HAP-1 (cell line): ENCODE data around the gene TBL3.

Experiments
- DNase-seq, 2 experiments: peaks; one replicate each; pipeline ENCODE4 v3.0.0-alpha.2; 2016 to 2020; ENCODE audit warnings: low spot score in 2 of 2
- H3K27me3 ChIP-seq: fragments of 250-450 bp; sonication (Bioruptor Pico); 2 replicates; pipeline ENCODE4 v1.5.1; 2020; ENCODE audit warnings: low read depth, mild to moderate bottlenecking, moderate library complexity
- H3K36me3 ChIP-seq: fragments of 250-450 bp; sonication (Bioruptor Pico); replicated peaks from 2 replicates; pipeline ENCODE4 v1.5.1; 2020; ENCODE audit warnings: mild to moderate bottlenecking
- H3K4me1 ChIP-seq: fragments of 250-450 bp; sonication (Bioruptor Pico); 2 replicates; pipeline ENCODE4 v1.5.1; 2020; ENCODE audit warnings: mild to moderate bottlenecking
- H3K4me3 ChIP-seq: fragments of 250-450 bp; sonication (Bioruptor Pico); 2 replicates; pipeline ENCODE4 v1.5.1; 2020; ENCODE audit warnings: mild to moderate bottlenecking, moderate library complexity
- H3K9me3 ChIP-seq: fragments of 250-450 bp; sonication (Bioruptor Pico); 2 replicates; pipeline ENCODE4 v1.5.1; 2020; ENCODE audit warnings: mild to moderate bottlenecking, moderate library complexity
- in situ Hi-C: fragments of 300-500 bp; cut with MboI; formaldehyde crosslinking; loops from 3 replicates; pipeline ENCODE4 v1.14.3; 2020; ENCODE audit warnings: low sequenced_read_pairs, inconsistent platforms, mixed read lengths

TBL3 gene

GRCh38 chr16:1964506-1965395 lies 7.1 kb upstream of the TBL3 start, which contains the start of gene RPS2:
Gene RPS2 (minus strand): TSS chr16:1964826. CDS start chr16:1964625, 201 bp downstream.
- peak within 1 kb of the TSS; percentile 100 for H3K4me3 ChIP-seq
- in situ Hi-C loops = no loop called here
- peaks cover 52% of the 10 kb centered on the region for H3K36me3 ChIP-seq
- no peaks in the 10 kb centered on the region for H3K27me3 ChIP-seq
- H3K4me1 ChIP-seq = peaks cover 32% of the 10 kb centered on the region
- peak; percentile 93 to 98 for DNase-seq
- no peaks in the 10 kb centered on the region for H3K9me3 ChIP-seq

- no peak for DNase-seq
- Histone ChIP-seq H3K27me3 (no peaks in the 10 kb centered on the region), H3K36me3 (peaks cover 51% of the 10 kb centered on the region), H3K4me3 (peak overlapping the region; percentile 100), H3K9me3 (no peaks in the 10 kb centered on the region), H3K4me1 (peaks cover 29% of the 10 kb centered on the region)
- in situ Hi-C loops = no loop called here
Measured at GRCh38 chr16:1965396-1966001, 6.4 kb upstream of the TBL3 start.

GRCh38 chr16:1966460-1966859 lies 5.4 kb upstream of the TBL3 start, which contains the start of gene RNF151:
Gene RNF151 (plus strand): TSS chr16:1966856. CDS start chr16:1966882, 26 bp downstream.
- H3K36me3 ChIP-seq = peaks cover 43% of the 10 kb centered on the region
- DNase-seq = no peak
- no peaks in the 10 kb centered on the region for H3K27me3 ChIP-seq
- peaks cover 21% of the 10 kb centered on the region for H3K4me1 ChIP-seq
- H3K4me3 ChIP-seq = peak within 1 kb of the TSS; percentile 100
- H3K9me3 ChIP-seq = no peaks in the 10 kb centered on the region
- in situ Hi-C loops = no loop called here

- no peaks in the 10 kb centered on the region for H3K27me3 ChIP-seq
- H3K9me3 ChIP-seq = no peaks in the 10 kb centered on the region
- H3K4me3 ChIP-seq = no peak overlapping the region
- in situ Hi-C loops = no loop called here
- DNase-seq = no peak
- H3K4me1 ChIP-seq = peaks cover 6% of the 10 kb centered on the region
- peaks cover 28% of the 10 kb centered on the region for H3K36me3 ChIP-seq
Measured at GRCh38 chr16:1968146-1968953, 3.5 kb upstream of the TBL3 start.

- no peaks in the 10 kb centered on the region for H3K27me3 ChIP-seq
- peaks cover 35% of the 10 kb centered on the region for H3K36me3 ChIP-seq
- H3K4me1 ChIP-seq = no peaks in the 10 kb centered on the region
- H3K4me3 ChIP-seq = peak overlapping the region; percentile 100
- no peaks in the 10 kb centered on the region for H3K9me3 ChIP-seq
- DNase-seq = peak in 1 of 2 experiments; percentile 48
- in situ Hi-C loops = no loop called here
Measured at GRCh38 chr16:1972490-1972877, 631 bp downstream of the TBL3 start.

- Histone ChIP-seq H3K9me3 (no peaks in the 10 kb centered on the region), H3K4me3 (no peak overlapping the region), H3K36me3 (peaks cover 45% of the 10 kb centered on the region), H3K27me3 (no peaks in the 10 kb centered on the region), H3K4me1 (no peaks in the 10 kb centered on the region)
- in situ Hi-C loops = no loop called here
- no peak for DNase-seq
Measured at GRCh38 chr16:1973461-1974156, 1.8 kb downstream of the TBL3 start.

- in situ Hi-C loops = loop anchor here (25.0 kb wide), 1 partner anchor 538 kb away; the partner anchor contains the start of genes AMDHD2 and ATP6V0C
- H3K4me1 ChIP-seq = no peaks in the 10 kb centered on the region
- H3K36me3 ChIP-seq = peaks cover 48% of the 10 kb centered on the region
Measured at GRCh38 chr16:1974157-1975070, 2.6 kb downstream of the TBL3 start.

GRCh38 chr16:1975432-1976215 lies 3.8 kb downstream of the TBL3 start:
- Histone ChIP-seq H3K27me3 (peaks cover 4% of the 10 kb centered on the region), H3K4me3 (no peak overlapping the region), H3K9me3 (no peaks in the 10 kb centered on the region), H3K36me3 (peaks cover 48% of the 10 kb centered on the region), H3K4me1 (no peaks in the 10 kb centered on the region)
- no peak for DNase-seq
- in situ Hi-C loops = loop anchor here (25.0 kb wide), 1 partner anchor 537 kb away; the partner anchor contains the start of genes AMDHD2 and ATP6V0C

More at GRCh38 chr16:1974157-1975070, 2.6 kb downstream of the TBL3 start:
- no peaks in the 10 kb centered on the region for H3K9me3 ChIP-seq
- no peaks in the 10 kb centered on the region for H3K27me3 ChIP-seq
- no peak overlapping the region for H3K4me3 ChIP-seq
- DNase-seq = no peak

GRCh38 chr16:1976216-1976520 lies 4.3 kb downstream of the TBL3 start:
- Histone ChIP-seq H3K4me3 (no peak overlapping the region), H3K36me3 (peaks cover 48% of the 10 kb centered on the region), H3K4me1 (no peaks in the 10 kb centered on the region), H3K27me3 (peaks cover 9% of the 10 kb centered on the region), H3K9me3 (no peaks in the 10 kb centered on the region)
- in situ Hi-C loops = loop anchor here (25.0 kb wide), 1 partner anchor 536 kb away; the partner anchor contains the start of genes AMDHD2 and ATP6V0C
- DNase-seq = no peak

GRCh38 chr16:1976951-1977874 lies 5.4 kb downstream of the TBL3 start:
- no peaks in the 10 kb centered on the region; the same call in 1 of the 2 replicates for H3K4me1 ChIP-seq
- in situ Hi-C loops = loop anchor here (25.0 kb wide), 1 partner anchor 535 kb away; the partner anchor contains the start of genes AMDHD2 and ATP6V0C
- no peak overlapping the region for H3K4me3 ChIP-seq
- no peak for DNase-seq
- H3K36me3 ChIP-seq = peaks cover 45% of the 10 kb centered on the region
- peaks cover 12% of the 10 kb centered on the region for H3K27me3 ChIP-seq
- H3K9me3 ChIP-seq = no peaks in the 10 kb centered on the region

- no peaks in the 10 kb centered on the region; the same call in 1 of the 2 replicates for H3K4me1 ChIP-seq
- peaks cover 12% of the 10 kb centered on the region for H3K27me3 ChIP-seq
- H3K36me3 ChIP-seq = peaks cover 44% of the 10 kb centered on the region
- no peak overlapping the region for H3K4me3 ChIP-seq
- in situ Hi-C loops = loop anchor here (25.0 kb wide), 1 partner anchor 534 kb away; the partner anchor contains the start of genes AMDHD2 and ATP6V0C
- DNase-seq = no peak
- no peaks in the 10 kb centered on the region for H3K9me3 ChIP-seq
Measured at GRCh38 chr16:1977875-1978268, 6.0 kb downstream of the TBL3 start.
